GM12874 (cell line): ENCODE data around the gene RNF144B.

Source experiments
- CTCF ChIP-seq: IDR thresholded peaks from 2 replicates; pipeline ENCODE4 v1.5.1; 2011; ENCODE audit warnings: low read depth, mild to moderate bottlenecking, control low read depth, low read length, moderate library complexity; ENCODE audit not compliant: insufficient read depth

Gene RNF144B

GRCh38 chr6:18380158-18380836, 6.9 kb upstream of the RNF144B start:
- no peak for TF ChIP-seq CTCF

- TF ChIP-seq CTCF = no peak
These were observed 6.3 kb upstream of the RNF144B start for GRCh38 chr6:18380851-18381250.

GRCh38 chr6:18383441-18383840, 3.7 kb upstream of the RNF144B start:
- no peak for TF ChIP-seq CTCF

GRCh38 chr6:18384621-18385020, 2.5 kb upstream of the RNF144B start:
- TF ChIP-seq CTCF = no peak

- TF ChIP-seq CTCF = no peak
These were observed 713 bp upstream of the RNF144B start for GRCh38 chr6:18386298-18386976.

GRCh38 chr6:18388271-18388670, 1.1 kb downstream of the RNF144B start:
- no peak for TF ChIP-seq CTCF

GRCh38 chr6:18388942-18389341, 1.8 kb downstream of the RNF144B start:
- no peak for TF ChIP-seq CTCF
